HG03108 (cell line): ENCODE measurements around the gene PTDSS2.
"Not testable (repeated sequence)": the region's sequence is repeated elsewhere in the genome, so short reads cannot be mapped to it uniquely, and the experiment has no call there.

Experiments
- ATAC-seq: cut with Tn5 transposase; IDR thresholded peaks from one replicate; pipeline ENCODE4 v1.9.1; 2021; ENCODE audit warnings: moderate library complexity; ENCODE audit not compliant: unreplicated experiment

The PTDSS2 gene

GRCh38 chr11:413120-414081 is 36.7 kb upstream of the PTDSS2 start:
- ATAC-seq = no peak

- no peak for ATAC-seq
Measured at GRCh38 chr11:414318-414857, 35.7 kb upstream of the PTDSS2 start.

GRCh38 chr11:415640-416041 is 34.4 kb upstream of the PTDSS2 start:
- ATAC-seq = no peak

GRCh38 chr11:416051-416756 is 33.9 kb upstream of the PTDSS2 start:
- no peak for ATAC-seq

- ATAC-seq = no peak
Measured at GRCh38 chr11:416757-417621, 33.1 kb upstream of the PTDSS2 start.

- no peak for ATAC-seq
Measured at GRCh38 chr11:417652-418342, 32.3 kb upstream of the PTDSS2 start.

GRCh38 chr11:418343-419247 is 31.5 kb upstream of the PTDSS2 start:
- ATAC-seq = no peak

GRCh38 chr11:419248-420005 is 30.7 kb upstream of the PTDSS2 start:
- no peak for ATAC-seq

- ATAC-seq = no peak
Measured at GRCh38 chr11:420054-420910, 29.8 kb upstream of the PTDSS2 start.

- ATAC-seq = no peak
Measured at GRCh38 chr11:420911-421321, 29.2 kb upstream of the PTDSS2 start.

GRCh38 chr11:422249-422656 is 27.8 kb upstream of the PTDSS2 start:
- ATAC-seq = no peak

- ATAC-seq = no peak
Measured at GRCh38 chr11:424232-424631, 25.8 kb upstream of the PTDSS2 start.

GRCh38 chr11:424766-425165 is 25.3 kb upstream of the PTDSS2 start:
- not testable (repeated sequence) for ATAC-seq

GRCh38 chr11:425301-425700 is 24.8 kb upstream of the PTDSS2 start:
- no peak for ATAC-seq

- ATAC-seq = no peak
Measured at GRCh38 chr11:426851-427250, 23.2 kb upstream of the PTDSS2 start.

- ATAC-seq = no peak
Measured at GRCh38 chr11:428295-428694, 21.8 kb upstream of the PTDSS2 start.

- no peak for ATAC-seq
Measured at GRCh38 chr11:429391-429790, 20.7 kb upstream of the PTDSS2 start.
